ENCODE data around the gene KDM5C. TPM values are rescaled to one million over a fixed set of nuclear protein-coding genes. Genes with fewer than 3 reads are reported as not detected.
A peak's percentile ranks its signal among the peaks of the same experiment; 100 is the strongest.

KDM5C gene
- total RNA-seq, 1 donor, result 184 TPM

- DNase-seq (ENCODE audit: low read depth in 2 of 3, low spot score in 2 of 3), result no peak
These were observed 28.4 kb upstream of the KDM5C start for GRCh38 chrX:53253293-53254020.

- no peak for DNase-seq (ENCODE audit: low read depth in 2 of 3, low spot score in 2 of 3)
These were observed 26.3 kb upstream of the KDM5C start for GRCh38 chrX:53251307-53251706.

GRCh38 chrX:53250556-53250955 lies 25.5 kb upstream of the KDM5C start:
- no peak for DNase-seq (ENCODE audit: low read depth in 2 of 3, low spot score in 2 of 3)

GRCh38 chrX:53249408-53250042 lies 24.5 kb upstream of the KDM5C start:
- no peak for DNase-seq (ENCODE audit: low read depth in 2 of 3, low spot score in 2 of 3)

- DNase-seq (ENCODE audit: low read depth in 2 of 3, low spot score in 2 of 3), result no peak
These were observed 22.9 kb upstream of the KDM5C start for GRCh38 chrX:53247928-53248327.

- DNase-seq (ENCODE audit: low read depth in 2 of 3, low spot score in 2 of 3), result no peak
These were observed 21.2 kb upstream of the KDM5C start for GRCh38 chrX:53246231-53246630.

GRCh38 chrX:53244610-53245009 lies 19.6 kb upstream of the KDM5C start:
- no peak for DNase-seq (ENCODE audit: low read depth in 2 of 3, low spot score in 2 of 3)

GRCh38 chrX:53242310-53242709 lies 17.3 kb upstream of the KDM5C start:
- DNase-seq (ENCODE audit: low read depth in 2 of 3, low spot score in 2 of 3), result no peak

GRCh38 chrX:53241558-53241957 lies 16.6 kb upstream of the KDM5C start:
- DNase-seq (ENCODE audit: low read depth in 2 of 3, low spot score in 2 of 3), result no peak

- DNase-seq (ENCODE audit: low read depth in 2 of 3, low spot score in 2 of 3), result peak in 1 of 3 donors; percentile 13
These were observed 14.5 kb upstream of the KDM5C start for GRCh38 chrX:53239474-53239873.

- DNase-seq (ENCODE audit: low read depth in 2 of 3, low spot score in 2 of 3), result no peak
These were observed 12.0 kb upstream of the KDM5C start for GRCh38 chrX:53237056-53237455.

GRCh38 chrX:53236025-53236679 lies 11.1 kb upstream of the KDM5C start:
- DNase-seq (ENCODE audit: low read depth in 2 of 3, low spot score in 2 of 3), result no peak

- DNase-seq (ENCODE audit: low read depth in 2 of 3, low spot score in 2 of 3), result no peak
These were observed 10.6 kb upstream of the KDM5C start for GRCh38 chrX:53235566-53235965.

GRCh38 chrX:53234484-53234883 lies 9.5 kb upstream of the KDM5C start:
- no peak for DNase-seq (ENCODE audit: low read depth in 2 of 3, low spot score in 2 of 3)

- DNase-seq (ENCODE audit: low read depth in 2 of 3, low spot score in 2 of 3), result no peak
These were observed 8.5 kb upstream of the KDM5C start for GRCh38 chrX:53233536-53233935.

- DNase-seq (ENCODE audit: low read depth in 2 of 3, low spot score in 2 of 3), result no peak
These were observed 5.1 kb upstream of the KDM5C start for GRCh38 chrX:53230116-53230515.

GRCh38 chrX:53227224-53227765 lies 2.3 kb upstream of the KDM5C start:
- DNase-seq (ENCODE audit: low read depth in 2 of 3, low spot score in 2 of 3), result no peak

GRCh38 chrX:53223955-53224859 lies 800 bp downstream of the KDM5C start:
- peak in 1 of 3 donors; percentile 14 for DNase-seq (ENCODE audit: low read depth in 2 of 3, low spot score in 2 of 3)

- no peak for DNase-seq (ENCODE audit: low read depth in 2 of 3, low spot score in 2 of 3)
These were observed 1.8 kb downstream of the KDM5C start for GRCh38 chrX:53223068-53223693.

- no peak for DNase-seq (ENCODE audit: low read depth in 2 of 3, low spot score in 2 of 3)
These were observed 13.5 kb downstream of the KDM5C start for GRCh38 chrX:53211391-53211978.
